HepG2 (cell line): ENCODE data around the gene VSIG10L. TPM values are rescaled to one million over a fixed set of nuclear protein-coding genes. Genes with fewer than 3 reads are reported as not detected.

Experiments
- ATAC-seq: fragments of 200-7000 bp; cut with Tn5 transposase; 3 replicates; pipeline ENCODE4 v1.9.1; 2020; ENCODE audit warnings: mild to moderate bottlenecking, moderate library complexity
- BruUV-seq: library from RNA; stranded (reverse); fragments of 400-500 nt; replicated peaks from 2 replicates; lab custom pipeline; 2021; lab: Mats Ljungman, UMichigan
- CTCF ChIA-PET: fragments of 300-600 bp; formaldehyde crosslinking; extraction: SDS; loops from one replicate; lab custom pipeline; 2021; ENCODE audit warnings: low total read pairs, inconsistent platforms, low intra/inter-chr PET ratio; lab: Yijun Ruan, JAX
- POLR2A ChIA-PET: fragments of 350-600 bp; sonication (Branson Sonifier 250); formaldehyde crosslinking; loops from one replicate; lab custom pipeline; 2020; ENCODE audit warnings: antibody characterized with exemption, inconsistent platforms; lab: Yijun Ruan, JAX
- DNase-seq: peaks from one replicate; pipeline ENCODE4 v3.0.0-alpha.2; 2015; ENCODE audit warnings: low spot score
- FAIRE-seq: peaks from 3 replicates; lab custom pipeline; 2011; peaks lifted over from hg19 to GRCh38; lab: Jason Lieb, UNC
- H2AFZ ChIP-seq: one replicate; pipeline ENCODE4 v1.6.1; 2011; ENCODE audit warnings: low read length, inconsistent platforms
- H3K27ac ChIP-seq: fragments of 300-600 bp; 3 replicates; pipeline ENCODE4 v1.8.0; 2011; ENCODE audit warnings: mixed run types, mild to moderate bottlenecking, mixed read lengths, low read length, inconsistent platforms; ENCODE audit not compliant: insufficient read depth; ENCODE audit errors: extremely low read length
- H3K27me3 ChIP-seq, 2 experiments: fragments of 200-600 bp in 1 of 2; 2 replicates in 1 of 2; 3 replicates in 1 of 2; pipeline versions ENCODE4 v1.6.0 to v1.8.0; 2011; ENCODE audit warnings: low read length in 2 of 2, mild to moderate bottlenecking in 2 of 2, moderate library complexity in 2 of 2, inconsistent platforms in 1 of 2; ENCODE audit not compliant: insufficient read depth in 2 of 2, control insufficient read depth in 1 of 2
- H3K36me3 ChIP-seq, 2 experiments: fragments of 200-600 bp in 1 of 2; replicated peaks in 1 of 2; 2 replicates in 1 of 2; 3 replicates in 1 of 2; pipeline versions ENCODE4 v1.5.1 to v1.8.0; 2011; ENCODE audit warnings: low read length in 2 of 2, inconsistent platforms in 1 of 2; ENCODE audit not compliant: insufficient read depth in 2 of 2, control insufficient read depth in 1 of 2
- H3K4me1 ChIP-seq: 2 replicates; pipeline ENCODE4 v1.5.1; 2012; ENCODE audit warnings: low read length, inconsistent platforms; ENCODE audit not compliant: insufficient read depth
- H3K4me2 ChIP-seq: 2 replicates; pipeline ENCODE4 v1.6.0; 2011; ENCODE audit warnings: low read depth, low read length, inconsistent platforms
- H3K4me3 ChIP-seq, 3 experiments: fragments of 200-600 bp in 1 of 3; sonication (generic), shearing (Covaris generic) in 1 of 3; replicated peaks in 1 of 3; 2 replicates each; pipeline ENCODE4 v1.5.1; 2011 to 2016; ENCODE audit warnings: low read length in 3 of 3, inconsistent platforms in 2 of 3, low read depth in 2 of 3, mild to moderate bottlenecking in 2 of 3, control low read depth in 1 of 3, mixed read lengths in 1 of 3; ENCODE audit not compliant: insufficient read depth in 1 of 3
- H3K79me2 ChIP-seq: one replicate; pipeline ENCODE4 v1.6.1; 2011; ENCODE audit warnings: low read length, inconsistent platforms; ENCODE audit not compliant: insufficient read depth
- H3K9ac ChIP-seq: 2 replicates; pipeline ENCODE4 v1.6.0; 2011; ENCODE audit warnings: mild to moderate bottlenecking, low read depth, low read length, inconsistent platforms; ENCODE audit not compliant: insufficient read depth
- H3K9me3 ChIP-seq: 2 replicates; pipeline ENCODE4 v1.5.1; 2012; ENCODE audit warnings: mild to moderate bottlenecking, low read length
- H4K20me1 ChIP-seq: 2 replicates; pipeline ENCODE4 v1.6.0; 2011; ENCODE audit warnings: inconsistent platforms, mild to moderate bottlenecking, low read length, moderate library complexity; ENCODE audit not compliant: insufficient read depth
- AFF4 ChIP-seq: sonication (generic); formaldehyde crosslinking; IDR thresholded peaks from 2 replicates; pipeline ENCODE4 v1.4.0; 2020; ENCODE audit warnings: missing genetic modification reagents
- ZNF101 ChIP-seq: sonication (generic); formaldehyde crosslinking; IDR thresholded peaks from 2 replicates; pipeline ENCODE4 v1.4.0; 2020; ENCODE audit warnings: mild to moderate bottlenecking, low read depth, missing genetic modification reagents, borderline replicate concordance
- WGBS: methylation state at CpG from one replicate; pipeline ENCODE4 v1.1.6; 2017; ENCODE audit warnings: low lambda C conversion rate; 5-methylcytosine and 5-hydroxymethylcytosine counted together
- in situ Hi-C: cut with HindIII; loops from 2 replicates; pipeline ENCODE4 v1.10.0; 2017; ENCODE audit warnings: low pct_unique_long_range_greater_than_20kb; ENCODE audit not compliant: extremely low pct_ligation_motif_present
- intact Hi-C: fragments of 100-400 bp; cut with micrococcal nuclease; formaldehyde crosslinking; loops from one replicate; pipeline ENCODE4 v1.10.0; 2022; ENCODE audit not compliant: unreplicated experiment
- polyA plus RNA-seq, 8 experiments: library from polyadenylated mRNA; depleted of rRNA in 3 of 8; stranded (reverse) in 7 of 8; unstranded in 1 of 8; fragments of >200 nt; fragmentation: Illumina TruSeq in 4 of 8; extraction: Trizol in 4 of 8; gene quantifications; 2 replicates each; pipeline versions ENCODE4 v1.2.1 to v1.2.3, GENCODE V29; 2011 to 2016; ENCODE audit warnings: low read depth in 4 of 8, missing spikeins in 1 of 8, mixed read lengths in 1 of 8; ENCODE audit not compliant: insufficient read depth in 1 of 8
- total RNA-seq, 5 experiments: library from RNA; depleted of rRNA; stranded (reverse); fragments of >200 nt; fragmentation: Illumina TruSeq; extraction: Trizol; gene quantifications; 2 replicates each; pipeline ENCODE4 v1.2.3, GENCODE V29; 2016; ENCODE audit warnings: low read depth in 1 of 5
- TF ChIP-seq, protein P1 (sequence below): sonication (generic); formaldehyde crosslinking; IDR thresholded peaks from 2 replicates; pipeline ENCODE4 v1.4.0; 2020; ENCODE audit warnings: missing genetic modification reagents, borderline replicate concordance

VSIG10L gene
- total and polyA plus RNA-seq, 2 of the 13 experiments (the other 11 are each of a cell fraction or from before 2014, with no cell fraction given): 2.7 to 8.5 TPM

DNA sequence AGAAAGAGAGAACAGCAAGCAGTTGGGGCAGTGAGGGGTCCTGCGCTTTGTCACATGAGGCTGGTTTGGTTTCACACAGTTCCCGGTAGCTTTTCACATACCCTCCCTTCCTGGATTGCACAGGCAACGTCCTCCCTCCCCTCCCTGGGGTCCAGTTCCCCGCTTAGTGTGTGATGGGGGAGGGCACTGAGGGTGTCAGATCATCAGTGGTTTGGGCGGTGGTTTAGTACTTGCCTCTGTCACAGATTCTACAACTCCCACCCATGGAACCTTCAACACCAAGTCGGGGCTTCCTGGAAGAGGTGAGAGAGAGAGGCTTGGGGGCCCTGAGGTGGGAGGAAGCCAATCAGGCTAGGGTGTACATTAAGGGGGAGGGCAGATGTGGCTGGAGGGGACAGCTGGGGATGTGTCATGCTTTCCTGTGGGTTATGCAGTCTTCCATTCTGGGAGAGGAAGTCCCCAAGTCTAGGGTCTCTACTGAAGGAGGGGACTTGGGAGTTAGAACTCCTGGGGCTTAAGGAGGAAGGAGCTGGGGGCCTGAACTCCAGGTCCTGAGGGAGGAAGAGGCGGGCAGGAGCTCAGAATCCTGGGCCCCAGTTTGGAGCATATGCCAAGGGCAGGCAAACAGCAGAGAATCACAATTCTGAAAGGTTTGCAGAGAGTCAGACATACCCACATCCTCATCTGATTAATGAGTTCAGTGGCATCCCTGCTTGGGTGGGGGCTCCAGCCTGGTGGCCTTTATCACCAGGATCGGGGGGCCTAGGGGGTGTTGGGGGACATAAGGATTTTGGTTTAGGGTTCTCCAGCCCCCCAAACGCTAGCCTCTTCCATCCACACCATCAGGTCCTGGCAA is 30.9 kb upstream of the VSIG10L start, which contains the start of gene NKG7:
Gene NKG7, minus strand, starts transcription at position 6 of the 856 bp plus-strand sequence. CDS start 119 bp downstream, outside the sequence.
- WGBS: 55% methylated on average over 5 of the region's 9 CpGs
- in situ Hi-C loops (no loop called here), intact Hi-C loops (no loop called here)
- Histone ChIP-seq H3K36me3 (no peaks in the 10 kb centered on the region), H3K79me2 (peaks cover 5% of the 10 kb centered on the region), H3K4me2 (no peak within 1 kb of the TSS; the same call in 1 of the 2 replicates), H4K20me1 (no peaks in the 10 kb centered on the region), H3K27ac (no peak within 1 kb of the TSS), H3K4me1 (peaks cover 37% of the 10 kb centered on the region), H3K9me3 (no peaks in the 10 kb centered on the region), H3K27me3 (peaks cover 0 to 14% of the 10 kb centered on the region in 2 experiments; a peak in 1 of 5 replicates), H2AFZ (no peak within 1 kb of the TSS), H3K4me3 (no peak within 1 kb of the TSS), H3K9ac (no peak within 1 kb of the TSS)
- DNase-seq (no peak), FAIRE-seq (no peak), ATAC-seq (no peak)
- TF ChIP-seq, protein P1, sequence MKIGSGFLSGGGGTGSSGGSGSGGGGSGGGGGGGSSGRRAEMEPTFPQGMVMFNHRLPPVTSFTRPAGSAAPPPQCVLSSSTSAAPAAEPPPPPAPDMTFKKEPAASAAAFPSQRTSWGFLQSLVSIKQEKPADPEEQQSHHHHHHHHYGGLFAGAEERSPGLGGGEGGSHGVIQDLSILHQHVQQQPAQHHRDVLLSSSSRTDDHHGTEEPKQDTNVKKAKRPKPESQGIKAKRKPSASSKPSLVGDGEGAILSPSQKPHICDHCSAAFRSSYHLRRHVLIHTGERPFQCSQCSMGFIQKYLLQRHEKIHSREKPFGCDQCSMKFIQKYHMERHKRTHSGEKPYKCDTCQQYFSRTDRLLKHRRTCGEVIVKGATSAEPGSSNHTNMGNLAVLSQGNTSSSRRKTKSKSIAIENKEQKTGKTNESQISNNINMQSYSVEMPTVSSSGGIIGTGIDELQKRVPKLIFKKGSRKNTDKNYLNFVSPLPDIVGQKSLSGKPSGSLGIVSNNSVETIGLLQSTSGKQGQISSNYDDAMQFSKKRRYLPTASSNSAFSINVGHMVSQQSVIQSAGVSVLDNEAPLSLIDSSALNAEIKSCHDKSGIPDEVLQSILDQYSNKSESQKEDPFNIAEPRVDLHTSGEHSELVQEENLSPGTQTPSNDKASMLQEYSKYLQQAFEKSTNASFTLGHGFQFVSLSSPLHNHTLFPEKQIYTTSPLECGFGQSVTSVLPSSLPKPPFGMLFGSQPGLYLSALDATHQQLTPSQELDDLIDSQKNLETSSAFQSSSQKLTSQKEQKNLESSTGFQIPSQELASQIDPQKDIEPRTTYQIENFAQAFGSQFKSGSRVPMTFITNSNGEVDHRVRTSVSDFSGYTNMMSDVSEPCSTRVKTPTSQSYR: no peak
- TF ChIP-seq AFF4 (CRISPR knock-in tag) (no peak), ZNF101 (CRISPR knock-in tag) (no peak)
- POLR2A ChIA-PET: interaction anchor here (1.5 to 5.3 kb wide), 5 partner anchors 10 to 32 kb away, joined by 4 to 27 read pairs (median 10); partner anchors contain the start of genes LIM2 and VSIG10L
- CTCF ChIA-PET: no interaction called here
- BruUV-seq: no TSS peak
